ENCODE results near the gene IZUMO4. TPM values are rescaled to one million over a fixed set of nuclear protein-coding genes. Genes with fewer than 3 reads are reported as not detected.

Gene IZUMO4
- total RNA-seq, 6 donors from 2014 or later, result 0.59 to 61.8 (median 6.4) TPM

GRCh38 chr19:2140138-2140569, 43.4 kb downstream of the IZUMO4 start:
- Histone ChIP-seq H3K27me3 (no peaks in the 10 kb centered on the region), H3K9me3 (no peaks in the 10 kb centered on the region), H3K4me3 (no peak overlapping the region), H3K4me1 (peaks cover 0 to 20% (median 0%) of the 10 kb centered on the region in 4 donors), H3K27ac (no peak overlapping the region), H3K36me3 (peaks cover 0 to 59% (median 48%) of the 10 kb centered on the region in 4 donors)
- ATAC-seq (ENCODE audit: low FRiP score in 2 of 2) (no peak), DNase-seq (no peak)
- TF ChIP-seq CTCF (IDR thresholded peaks at IDR 0.05), result no peak
- TF ChIP-seq POLR2AphosphoS5 (IDR thresholded peaks at IDR 0.05), result no peak
- no peak for TF ChIP-seq POLR2A (IDR thresholded peaks at IDR 0.05)
- no peak for TF ChIP-seq EP300 (IDR thresholded peaks at IDR 0.05)
- 80 to 89% methylated on average over 14 of the region's 14 CpGs for WGBS, 2 donors

- TF ChIP-seq POLR2A (IDR thresholded peaks at IDR 0.05) (no peak), CTCF (IDR thresholded peaks at IDR 0.05) (no peak)
- no peak overlapping the region for H3K4me3 ChIP-seq
- H3K36me3 ChIP-seq, result peaks cover 0 to 49% (median 32%) of the 10 kb centered on the region in 4 donors
- 96 to 97% methylated on average over 15 of the region's 15 CpGs for WGBS, 2 donors
- peaks cover 0 to 38% (median 5%) of the 10 kb centered on the region in 4 donors for H3K4me1 ChIP-seq
- no peaks in the 10 kb centered on the region for H3K27me3 ChIP-seq
- DNase-seq (no peak), ATAC-seq (ENCODE audit: low FRiP score in 2 of 2) (no peak)
- H3K9me3 ChIP-seq, result no peaks in the 10 kb centered on the region
- no peak overlapping the region for H3K27ac ChIP-seq
These were observed 45.6 kb downstream of the IZUMO4 start for GRCh38 chr19:2142173-2142829.

GRCh38 chr19:2144190-2144589, 47.5 kb downstream of the IZUMO4 start:
- no peaks in the 10 kb centered on the region for H3K9me3 ChIP-seq
- no peak overlapping the region for H3K27ac ChIP-seq
- no peaks in the 10 kb centered on the region for H3K27me3 ChIP-seq
- no peak for TF ChIP-seq POLR2A (IDR thresholded peaks at IDR 0.05)
- TF ChIP-seq CTCF (IDR thresholded peaks at IDR 0.05), result no peak
- no peak for TF ChIP-seq POLR2AphosphoS5 (IDR thresholded peaks at IDR 0.05)
- no peak for TF ChIP-seq EP300 (IDR thresholded peaks at IDR 0.05)
- H3K4me1 ChIP-seq, result peaks cover 4 to 49% (median 12%) of the 10 kb centered on the region in 4 donors
- DNase-seq (no peak), ATAC-seq (ENCODE audit: low FRiP score in 2 of 2) (no peak)
- H3K4me3 ChIP-seq, result no peak overlapping the region
- 93 to 95% methylated on average over 15 of the region's 15 CpGs for WGBS, 2 donors
- peaks cover 0 to 31% (median 18%) of the 10 kb centered on the region in 4 donors for H3K36me3 ChIP-seq

- DNase-seq (no peak), ATAC-seq (ENCODE audit: low FRiP score in 2 of 2) (no peak)
- Histone ChIP-seq H3K9me3 (no peaks in the 10 kb centered on the region), H3K4me3 (no peak overlapping the region), H3K4me1 (peaks cover 17 to 65% (median 28%) of the 10 kb centered on the region in 4 donors), H3K36me3 (peaks cover 0 to 17% (median 6%) of the 10 kb centered on the region in 4 donors), H3K27me3 (no peaks in the 10 kb centered on the region), H3K27ac (no peak overlapping the region)
- 74 to 78% methylated on average over 15 to 16 of the region's 16 CpGs for WGBS, 2 donors
- TF ChIP-seq POLR2A (IDR thresholded peaks at IDR 0.05) (no peak), CTCF (IDR thresholded peaks at IDR 0.05) (no peak), POLR2AphosphoS5 (IDR thresholded peaks at IDR 0.05) (no peak), EP300 (IDR thresholded peaks at IDR 0.05) (no peak)
These were observed 49.1 kb downstream of the IZUMO4 start for GRCh38 chr19:2145831-2146241.
